WI38 (cell line): ENCODE measurements around the gene LIMA1.

ENCODE experiments used
- H3K4me3 ChIP-seq: 2 replicates; pipeline ENCODE4 v1.5.1; 2011; ENCODE audit warnings: low read depth, mild to moderate bottlenecking, control low read depth, low read length
- TF ChIP-seq, protein P1 (sequence below): IDR thresholded peaks from 2 replicates; pipeline ENCODE4 v1.5.1; 2012; ENCODE audit warnings: low read depth, mild to moderate bottlenecking, control low read depth, low read length

The LIMA1 gene

DNA sequence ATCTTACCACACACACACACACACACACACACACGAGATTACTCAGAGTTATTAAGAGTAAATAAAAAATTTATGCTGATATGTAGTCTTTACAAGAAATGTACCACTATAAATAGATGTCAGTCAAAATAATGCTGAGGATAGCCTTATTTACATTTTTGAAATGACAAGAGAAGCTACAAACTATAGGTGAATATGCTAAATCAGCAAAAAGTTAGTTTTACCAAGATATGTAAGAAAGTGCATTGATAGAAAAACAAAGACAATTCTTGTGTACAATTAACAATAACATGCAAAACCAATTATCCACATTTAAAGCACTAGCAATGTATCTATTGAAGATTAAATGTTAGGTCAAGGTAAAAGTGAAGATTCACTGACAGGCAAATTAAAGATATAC, 69.3 kb downstream of the LIMA1 start:
- H3K4me3 ChIP-seq: no peak overlapping the region
- TF ChIP-seq, protein P1, sequence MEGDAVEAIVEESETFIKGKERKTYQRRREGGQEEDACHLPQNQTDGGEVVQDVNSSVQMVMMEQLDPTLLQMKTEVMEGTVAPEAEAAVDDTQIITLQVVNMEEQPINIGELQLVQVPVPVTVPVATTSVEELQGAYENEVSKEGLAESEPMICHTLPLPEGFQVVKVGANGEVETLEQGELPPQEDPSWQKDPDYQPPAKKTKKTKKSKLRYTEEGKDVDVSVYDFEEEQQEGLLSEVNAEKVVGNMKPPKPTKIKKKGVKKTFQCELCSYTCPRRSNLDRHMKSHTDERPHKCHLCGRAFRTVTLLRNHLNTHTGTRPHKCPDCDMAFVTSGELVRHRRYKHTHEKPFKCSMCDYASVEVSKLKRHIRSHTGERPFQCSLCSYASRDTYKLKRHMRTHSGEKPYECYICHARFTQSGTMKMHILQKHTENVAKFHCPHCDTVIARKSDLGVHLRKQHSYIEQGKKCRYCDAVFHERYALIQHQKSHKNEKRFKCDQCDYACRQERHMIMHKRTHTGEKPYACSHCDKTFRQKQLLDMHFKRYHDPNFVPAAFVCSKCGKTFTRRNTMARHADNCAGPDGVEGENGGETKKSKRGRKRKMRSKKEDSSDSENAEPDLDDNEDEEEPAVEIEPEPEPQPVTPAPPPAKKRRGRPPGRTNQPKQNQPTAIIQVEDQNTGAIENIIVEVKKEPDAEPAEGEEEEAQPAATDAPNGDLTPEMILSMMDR: no peak

DNA sequence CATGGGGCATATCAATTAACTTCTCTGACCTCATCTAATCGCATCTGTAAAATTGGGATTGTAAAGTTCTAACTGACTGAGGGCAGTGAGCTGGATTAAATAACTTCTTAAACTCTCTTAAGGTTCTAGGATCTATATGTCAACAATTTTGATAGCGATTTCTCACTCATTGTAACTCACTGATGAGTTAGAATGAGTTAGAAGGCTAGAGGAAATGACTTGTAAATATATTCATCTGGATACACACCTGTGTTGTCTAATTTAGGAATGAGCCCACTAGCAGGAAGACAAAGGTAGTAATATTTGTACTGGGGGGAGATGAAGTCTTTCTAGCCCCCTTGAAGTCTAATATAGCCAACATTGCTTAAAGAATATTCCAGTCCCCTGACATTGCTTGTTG, 69.9 kb downstream of the LIMA1 start:
- TF ChIP-seq, protein P1: no peak
- no peak overlapping the region for H3K4me3 ChIP-seq

DNA sequence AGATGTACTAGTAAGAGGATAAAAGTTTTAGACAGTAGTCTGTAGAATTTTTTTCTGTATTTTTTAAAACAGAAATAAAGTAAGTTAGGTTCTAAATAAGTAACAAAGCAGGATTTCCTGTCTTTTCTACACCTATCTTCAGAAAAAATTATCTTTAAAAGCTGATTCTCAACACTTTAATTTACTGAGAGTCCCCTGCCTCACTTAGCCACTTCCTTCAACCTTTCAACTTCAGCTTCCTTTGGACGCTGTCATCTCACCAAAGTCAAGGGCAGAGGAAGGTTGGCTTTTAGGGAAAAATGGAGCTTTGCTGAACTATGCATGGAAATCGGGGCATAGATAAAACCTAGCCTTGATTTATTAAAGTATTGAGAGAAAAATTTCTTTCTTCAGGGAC, 71.3 kb downstream of the LIMA1 start:
- no peak overlapping the region for H3K4me3 ChIP-seq

DNA sequence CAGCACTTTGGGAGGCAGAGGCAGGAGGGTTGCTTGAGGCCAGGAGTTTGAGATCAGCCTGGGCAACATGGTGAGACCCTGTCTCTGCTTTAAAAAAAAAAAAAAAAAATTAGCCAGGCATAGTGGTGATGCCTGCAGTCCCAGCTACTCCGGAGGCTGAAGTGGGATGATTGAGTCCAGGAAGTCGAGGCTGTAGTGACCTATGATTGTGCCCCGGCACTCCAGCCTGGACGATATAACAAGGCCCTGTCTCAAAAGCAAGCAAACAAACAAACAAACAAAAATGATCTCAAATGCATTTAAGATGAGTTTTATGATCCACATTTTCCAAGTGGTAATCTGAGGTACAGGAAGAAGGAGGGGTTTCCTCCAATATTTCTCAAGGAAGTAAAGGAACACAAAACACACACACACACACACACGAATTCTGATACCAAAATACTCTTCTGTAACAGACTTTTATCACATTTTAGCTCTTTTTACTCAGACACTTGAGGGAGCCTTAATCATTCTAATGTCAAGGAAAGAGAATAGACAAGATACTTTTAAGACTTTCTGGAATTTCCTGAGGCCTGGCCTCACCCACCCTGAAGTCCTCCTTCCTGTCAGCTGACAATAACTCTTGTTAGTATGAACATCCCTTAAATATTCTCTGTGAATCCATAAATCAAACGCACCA, 71.8 kb downstream of the LIMA1 start:
- TF ChIP-seq, protein P1: no peak
- H3K4me3 ChIP-seq: no peak overlapping the region

More for the DNA sequence above, 71.3 kb downstream of the LIMA1 start:
- TF ChIP-seq, protein P1: no peak

DNA sequence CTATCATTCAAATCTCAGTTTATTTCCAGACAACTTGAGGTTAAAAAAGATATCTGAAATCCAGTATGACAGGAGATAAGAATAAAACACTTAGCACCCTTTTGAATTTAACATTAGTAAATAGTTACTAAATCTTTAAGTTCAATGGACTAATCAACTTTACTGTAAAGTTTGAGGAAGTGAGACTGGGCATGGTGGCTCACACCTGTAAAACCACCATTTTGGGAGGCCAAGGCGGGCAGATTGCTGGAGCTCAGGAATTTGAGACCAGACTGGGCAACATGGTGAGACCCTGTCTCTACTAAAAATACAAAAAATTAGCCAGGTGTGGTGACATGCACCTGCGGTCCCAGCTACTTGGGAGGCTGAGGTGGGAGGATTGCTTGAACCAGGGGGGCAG, 75.9 kb downstream of the LIMA1 start:
- no peak overlapping the region for H3K4me3 ChIP-seq
- TF ChIP-seq, protein P1: no peak

DNA sequence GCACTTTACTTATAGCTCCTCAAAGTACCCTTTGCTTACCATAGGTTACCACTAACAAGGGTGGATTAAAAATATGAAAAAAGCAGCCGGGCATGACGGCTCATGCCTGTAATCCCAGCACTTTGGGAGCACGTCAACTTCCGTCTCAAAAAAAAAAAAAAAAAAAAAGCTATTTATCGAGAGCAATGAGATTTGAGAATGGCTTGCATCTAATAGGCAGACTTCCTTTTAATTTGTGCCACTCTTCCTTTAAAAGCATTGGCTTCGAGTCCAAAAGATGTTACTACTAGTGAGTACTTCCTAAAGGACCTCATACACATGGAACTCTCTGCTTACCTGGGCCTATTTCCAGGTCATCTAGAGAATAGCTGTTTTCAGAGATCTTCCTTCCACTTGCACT, 77.7 kb downstream of the LIMA1 start:
- no peak overlapping the region for H3K4me3 ChIP-seq
- TF ChIP-seq, protein P1: no peak

DNA sequence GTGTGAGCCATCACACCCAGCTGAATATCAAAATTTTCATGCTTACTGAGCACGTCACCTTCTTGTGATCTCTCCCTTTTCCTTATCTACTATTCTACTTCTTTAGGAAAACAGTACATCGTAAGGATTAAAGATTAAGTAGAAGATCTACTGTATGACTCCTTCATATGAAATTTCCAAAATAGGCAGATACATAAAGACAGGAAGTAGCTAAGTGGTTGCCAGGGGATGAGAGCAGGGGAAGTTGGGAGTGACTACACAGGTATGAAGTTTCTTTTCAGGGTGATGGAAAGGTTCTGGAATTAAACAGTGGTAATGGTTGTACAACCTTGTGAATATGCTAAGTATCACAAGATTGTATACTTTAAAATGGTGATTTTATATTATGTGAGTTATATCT, 79.6 kb downstream of the LIMA1 start:
- TF ChIP-seq, protein P1: no peak
- H3K4me3 ChIP-seq: no peak overlapping the region
